Progenitor cell of endocrine pancreas (in vitro differentiated cells): ENCODE measurements around the gene NEDD4. TPM values are rescaled to one million over a fixed set of nuclear protein-coding genes. Genes with fewer than 3 reads are reported as not detected.
A peak's percentile ranks its signal among the peaks of the same experiment; 100 is the strongest.

ENCODE experiments used
- DNase-seq: peaks from one replicate; pipeline ENCODE4 v3.0.0; 2021; ENCODE audit warnings: low spot score; ENCODE audit not compliant: unreplicated experiment
- H3K27ac Mint-ChIP-seq: 2 replicates; pipeline ENCODE4 v1.8.0; 2021; ENCODE audit warnings: mild to moderate bottlenecking, moderate library complexity, mixed read lengths
- H3K27me3 Mint-ChIP-seq: 2 replicates; pipeline ENCODE4 v1.8.0; 2021; ENCODE audit warnings: mixed read lengths
- H3K36me3 Mint-ChIP-seq: 2 replicates; pipeline ENCODE4 v1.8.0; 2022; ENCODE audit warnings: mixed read lengths; ENCODE audit not compliant: insufficient read depth
- H3K4me1 Mint-ChIP-seq: 2 replicates; pipeline ENCODE4 v1.8.0; 2021; ENCODE audit warnings: low read depth, mixed read lengths
- H3K4me3 Mint-ChIP-seq: 2 replicates; pipeline ENCODE4 v1.8.0; 2021; ENCODE audit warnings: low read depth, mild to moderate bottlenecking, moderate library complexity, mixed read lengths
- H3K9me3 Mint-ChIP-seq: 2 replicates; pipeline ENCODE4 v1.8.0; 2021; ENCODE audit warnings: low read depth, mixed read lengths
- CTCF ChIP-seq: fragments of 200-600 bp; sonication (generic); IDR thresholded peaks from one replicate; pipeline ENCODE4 v1.5.0; 2021; ENCODE audit warnings: antibody characterized with exemption, mild to moderate bottlenecking; ENCODE audit not compliant: unreplicated experiment
- total RNA-seq: library from RNA; stranded (reverse); gene quantifications from 2 replicates; pipeline ENCODE4 v1.2.1, GENCODE V29; 2021

Gene NEDD4
- total RNA-seq, 1 donor from 2014 or later, result 12.3 TPM

- Mint-ChIP-seq H3K9me3 (no peaks in the 10 kb centered on the region), H3K4me1 (no peaks in the 10 kb centered on the region), H3K27me3 (no peaks in the 10 kb centered on the region), H3K36me3 (no peaks in the 10 kb centered on the region), H3K27ac (no peak overlapping the region), H3K4me3 (no peak overlapping the region)
- no peak for DNase-seq
- no peak for TF ChIP-seq CTCF
Observed at GRCh38 chr15:55829826-55830225, 163.6 kb downstream of the NEDD4 start.

GRCh38 chr15:55827955-55828354 lies 165.5 kb downstream of the NEDD4 start:
- no peaks in the 10 kb centered on the region for H3K36me3 Mint-ChIP-seq
- peaks cover 1% of the 10 kb centered on the region for H3K4me1 Mint-ChIP-seq
- no peak overlapping the region for H3K27ac Mint-ChIP-seq
- DNase-seq, result no peak
- TF ChIP-seq CTCF, result no peak
- no peak overlapping the region for H3K4me3 Mint-ChIP-seq
- H3K9me3 Mint-ChIP-seq, result no peaks in the 10 kb centered on the region
- H3K27me3 Mint-ChIP-seq, result no peaks in the 10 kb centered on the region

GRCh38 chr15:55827204-55827603 lies 166.2 kb downstream of the NEDD4 start:
- TF ChIP-seq CTCF, result peak; percentile 21
- Mint-ChIP-seq H3K4me1 (peaks cover 1% of the 10 kb centered on the region), H3K4me3 (no peak overlapping the region), H3K27me3 (no peaks in the 10 kb centered on the region), H3K27ac (no peak overlapping the region), H3K9me3 (no peaks in the 10 kb centered on the region), H3K36me3 (no peaks in the 10 kb centered on the region)
- DNase-seq, result no peak

GRCh38 chr15:55824857-55825613 lies 168.4 kb downstream of the NEDD4 start:
- TF ChIP-seq CTCF, result no peak
- peaks cover 1% of the 10 kb centered on the region for H3K4me1 Mint-ChIP-seq
- no peaks in the 10 kb centered on the region for H3K9me3 Mint-ChIP-seq
- no peaks in the 10 kb centered on the region for H3K36me3 Mint-ChIP-seq
- no peaks in the 10 kb centered on the region for H3K27me3 Mint-ChIP-seq
- no peak for DNase-seq
- no peak overlapping the region for H3K27ac Mint-ChIP-seq
- H3K4me3 Mint-ChIP-seq, result no peak overlapping the region

- H3K4me1 Mint-ChIP-seq, result peaks cover 1% of the 10 kb centered on the region
- no peaks in the 10 kb centered on the region for H3K36me3 Mint-ChIP-seq
- TF ChIP-seq CTCF, result no peak
- H3K27ac Mint-ChIP-seq, result no peak overlapping the region
- no peaks in the 10 kb centered on the region for H3K9me3 Mint-ChIP-seq
- no peaks in the 10 kb centered on the region for H3K27me3 Mint-ChIP-seq
- H3K4me3 Mint-ChIP-seq, result no peak overlapping the region
- DNase-seq, result no peak
Observed at GRCh38 chr15:55823699-55824340, 169.6 kb downstream of the NEDD4 start.
